Left kidney (tissue), 2 donors: ENCODE measurements around the gene POLR2C. TPM values are rescaled to one million over a fixed set of nuclear protein-coding genes. Genes with fewer than 3 reads are reported as not detected.

Source experiments
- DNase-seq: peaks from one replicate; pipeline ENCODE4 v3.0.0-alpha.2; 2013
- polyA plus RNA-seq: library from polyadenylated mRNA; unstranded; fragments of 120-200 nt; gene quantifications from one replicate; pipeline ENCODE4 v1.2.1, GENCODE V29; 2013; ENCODE audit not compliant: insufficient read length

The POLR2C gene
- polyA plus RNA-seq, 1 donor: 84.3 TPM

DNA sequence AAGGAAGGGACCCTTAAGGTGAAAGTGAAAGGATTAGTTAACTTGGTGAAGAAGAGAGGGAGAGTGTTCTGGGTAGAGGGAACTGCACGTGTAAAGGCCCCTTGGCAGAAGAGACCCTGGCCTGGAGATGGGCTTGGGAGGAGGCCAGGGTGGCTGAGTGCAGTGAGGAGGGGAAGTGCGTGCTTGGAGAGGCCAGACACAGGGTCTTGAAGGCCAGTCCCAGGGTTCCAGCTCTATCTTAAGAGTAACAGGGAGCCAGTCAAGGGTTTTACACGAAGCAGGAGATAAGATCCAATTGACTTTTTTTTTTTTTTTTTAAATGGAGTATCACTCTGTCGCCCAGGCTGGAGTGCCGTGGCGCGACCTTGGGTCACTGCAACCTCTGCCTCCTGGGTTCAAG lies 39.0 kb downstream of the POLR2C start:
- no peak for DNase-seq

DNA sequence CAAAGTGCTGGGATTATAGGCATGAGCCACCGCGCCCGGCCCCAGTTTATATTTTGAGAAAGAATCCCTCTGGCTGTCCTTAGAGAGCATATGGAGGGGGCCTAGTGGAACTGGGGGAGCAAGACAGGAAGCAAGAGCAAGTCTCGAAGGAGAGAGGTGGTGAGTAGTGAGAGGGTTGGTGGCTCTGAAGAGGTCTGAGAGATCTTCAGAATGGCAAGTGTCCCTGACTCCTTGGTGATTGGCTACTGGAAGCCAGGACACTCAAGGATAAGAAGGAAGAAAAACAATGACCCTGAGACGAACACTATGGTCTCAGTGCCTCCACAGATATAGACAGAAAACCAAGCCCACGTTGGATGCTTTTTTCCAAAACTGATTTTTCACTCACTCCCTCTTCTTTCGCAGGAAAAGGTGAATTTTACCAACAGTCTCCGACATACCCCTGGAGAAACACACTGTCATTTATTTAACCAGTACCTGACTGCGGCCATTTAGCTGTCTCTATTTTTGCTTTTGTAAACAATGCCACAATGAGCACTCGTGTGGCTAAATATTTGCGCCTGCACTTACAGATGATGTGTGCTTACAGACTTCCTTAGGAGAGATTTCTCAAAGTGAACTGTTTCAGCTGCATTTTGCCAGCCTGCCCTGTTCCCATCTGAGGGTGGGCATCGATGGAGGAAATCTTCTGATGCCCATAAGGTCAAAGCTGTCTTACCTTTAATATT lies 39.7 kb downstream of the POLR2C start:
- DNase-seq: no peak

DNA sequence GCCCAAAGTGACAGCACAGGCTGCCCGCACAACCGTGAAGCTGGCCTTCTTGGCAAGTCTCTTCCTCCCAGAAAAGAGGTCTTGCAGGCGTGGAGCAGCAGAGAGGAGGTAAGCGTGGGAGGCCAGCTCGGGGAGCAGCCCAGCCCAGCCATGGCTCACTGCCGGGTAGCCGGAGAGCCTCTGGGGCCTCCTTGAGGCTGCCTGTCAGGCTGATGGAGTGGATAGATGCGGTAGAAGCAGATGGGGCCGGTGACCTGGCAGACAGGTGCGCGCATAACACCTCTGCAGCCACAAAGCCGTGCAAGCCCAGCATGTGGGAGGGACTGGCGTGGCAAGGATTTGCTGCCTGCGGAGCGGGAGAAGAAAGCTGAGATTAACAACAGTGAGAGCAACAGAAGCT lies 40.9 kb downstream of the POLR2C start:
- no peak for DNase-seq

DNA sequence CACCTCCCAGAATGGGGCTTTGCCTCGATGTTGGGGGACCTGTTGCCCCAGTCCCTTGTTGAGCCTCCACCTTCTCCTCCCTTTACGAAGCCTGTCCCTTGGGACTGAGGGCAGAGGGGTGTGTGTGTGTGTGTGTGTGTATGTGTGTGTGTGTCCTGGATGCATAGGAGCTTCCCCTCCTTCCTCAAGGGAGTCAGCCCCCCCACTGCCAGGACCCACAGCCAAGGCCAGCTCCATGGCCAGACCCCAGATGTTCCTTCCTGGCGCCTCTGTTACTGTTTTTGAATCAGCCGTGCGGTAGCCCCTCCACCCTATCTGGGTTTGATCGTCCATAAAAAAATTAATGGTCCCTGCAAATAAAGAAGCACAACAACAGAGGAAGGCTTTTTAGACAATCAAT lies 41.5 kb downstream of the POLR2C start:
- DNase-seq: no peak

DNA sequence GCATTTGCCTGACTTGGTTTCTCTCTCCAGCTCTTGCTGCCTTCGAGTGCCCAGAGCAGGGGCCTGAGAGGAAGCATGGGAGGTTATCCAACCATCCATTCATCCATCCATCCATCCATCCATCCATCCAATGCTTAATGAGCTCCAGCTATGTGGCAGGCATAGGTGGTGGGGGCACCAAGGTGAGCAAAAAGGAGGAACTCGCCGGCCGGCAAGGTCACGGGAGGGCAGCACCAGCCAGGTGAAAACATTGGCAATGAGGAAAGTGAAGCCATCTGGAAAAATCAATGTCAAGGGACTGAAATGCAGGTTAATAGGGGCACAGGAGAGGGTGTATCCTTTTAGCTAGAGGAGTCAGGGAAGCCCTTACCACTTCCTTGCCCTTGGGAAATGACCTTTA lies 42.0 kb downstream of the POLR2C start:
- DNase-seq: no peak

DNA sequence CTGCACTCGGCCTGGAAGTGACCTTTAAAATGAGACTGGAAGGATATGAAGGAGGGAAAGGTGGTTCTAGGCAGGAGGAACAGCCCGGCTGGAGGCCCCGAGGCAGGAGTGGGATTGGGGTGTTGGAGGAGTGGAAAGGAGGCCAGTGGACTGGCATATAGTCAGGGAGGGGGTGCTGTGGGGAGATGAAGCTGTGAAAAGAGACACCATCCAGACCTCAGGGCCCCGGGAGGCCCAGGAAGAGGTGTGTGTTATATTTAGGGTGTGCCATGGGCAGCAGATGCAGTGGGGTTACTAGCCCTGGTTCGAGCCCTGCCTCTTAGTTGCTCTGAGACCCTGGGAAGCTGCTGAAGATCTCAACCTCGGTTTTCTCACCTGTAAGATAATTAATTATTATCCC lies 42.7 kb downstream of the POLR2C start:
- DNase-seq: no peak

DNA sequence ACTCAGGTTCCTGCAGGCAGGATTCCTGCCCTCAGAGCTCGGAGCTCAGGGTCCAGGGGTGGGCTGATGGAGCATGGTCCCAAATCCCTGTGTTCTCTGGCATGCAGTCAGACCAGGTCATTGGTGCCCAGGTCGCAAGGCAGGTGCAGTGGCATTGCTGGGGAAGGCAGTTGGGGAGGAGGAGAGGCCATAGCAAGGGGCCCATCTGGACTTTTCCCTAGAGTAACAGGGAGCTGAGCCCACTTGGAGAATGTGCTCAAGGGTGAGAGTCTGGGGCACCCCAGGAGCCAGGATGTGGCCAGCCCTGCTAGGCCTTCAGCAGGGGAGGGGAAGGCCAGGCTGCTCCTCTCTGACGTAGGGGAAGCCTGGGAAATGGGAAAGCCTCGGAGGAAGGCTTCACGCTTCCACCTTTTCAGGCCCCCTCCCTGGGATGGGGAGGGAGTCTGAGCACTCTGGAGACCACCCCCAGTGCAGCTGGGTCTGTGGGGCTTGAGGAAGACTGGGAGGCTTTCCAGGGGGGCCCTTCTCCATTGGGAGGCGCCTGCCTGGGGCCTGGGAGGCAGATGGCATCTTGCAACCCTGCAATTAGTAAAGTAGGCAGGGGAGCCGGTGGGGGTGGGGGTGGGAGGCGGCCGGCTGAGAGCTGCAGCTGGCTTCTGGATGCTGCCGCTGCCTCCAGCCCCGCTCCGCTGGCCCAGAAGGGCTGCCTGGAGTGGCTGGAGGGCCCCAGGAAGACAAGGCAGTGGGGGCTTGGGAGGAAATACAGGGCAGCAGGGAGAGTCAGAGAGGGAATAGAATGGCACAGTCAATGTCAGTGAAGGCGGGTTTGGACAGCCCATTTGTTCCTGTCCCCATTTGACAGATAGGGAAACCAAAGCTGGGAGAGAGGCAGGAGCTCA lies 44.9 kb downstream of the POLR2C start:
- DNase-seq: no peak

DNA sequence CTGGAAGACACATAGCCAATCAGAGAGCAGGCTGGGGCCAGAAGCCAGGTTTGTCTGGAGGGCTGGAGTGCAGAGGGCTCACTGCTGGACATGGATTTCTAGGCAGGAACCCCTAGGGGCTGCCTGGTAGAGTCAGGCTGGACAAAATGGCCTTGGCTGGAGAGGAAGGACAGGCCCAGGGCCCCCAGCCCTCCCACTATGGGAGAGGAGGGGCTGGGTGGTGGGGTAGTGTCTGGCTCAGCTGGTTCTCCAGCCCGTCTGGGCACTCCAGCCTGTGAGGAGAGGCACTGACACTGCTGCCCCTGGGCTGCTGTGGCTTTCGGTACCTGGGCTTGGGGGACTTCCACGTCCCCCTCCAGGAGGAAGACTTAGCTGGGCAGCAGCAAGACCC lies 45.6 kb downstream of the POLR2C start:
- DNase-seq: no peak

DNA sequence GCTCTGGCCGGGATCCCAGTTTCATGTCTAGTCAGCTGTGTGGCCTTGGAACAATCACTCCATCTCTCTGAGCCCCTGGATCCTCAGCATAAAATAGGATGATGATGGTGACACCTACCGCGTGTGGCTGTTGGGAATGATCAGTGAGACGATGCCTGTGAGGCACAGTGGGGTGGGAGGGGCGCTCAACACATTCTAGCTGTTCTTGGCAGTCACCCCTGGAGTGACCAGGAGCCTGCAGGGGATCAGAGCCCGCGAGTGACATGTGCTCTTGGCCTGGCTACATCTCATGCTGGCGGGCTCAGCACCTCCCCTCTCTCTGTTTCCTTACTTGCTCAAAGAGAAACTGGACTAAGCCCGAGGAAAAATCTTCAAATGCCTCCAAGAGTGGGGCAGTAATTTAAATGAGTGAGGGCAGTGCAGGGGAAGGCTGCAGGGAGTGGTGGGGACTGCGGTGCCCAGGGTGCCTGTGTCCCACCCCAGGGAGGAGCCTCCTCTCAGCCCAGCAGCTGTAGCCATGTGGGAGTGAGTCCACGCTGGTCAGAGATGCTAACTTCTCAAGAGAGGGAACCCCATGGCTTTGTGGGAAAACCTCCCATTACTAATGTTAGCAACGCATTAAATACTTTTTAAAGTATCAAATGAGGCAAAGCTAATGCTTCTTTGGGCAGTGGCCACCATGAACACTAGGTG lies 46.9 kb downstream of the POLR2C start:
- no peak for DNase-seq

DNA sequence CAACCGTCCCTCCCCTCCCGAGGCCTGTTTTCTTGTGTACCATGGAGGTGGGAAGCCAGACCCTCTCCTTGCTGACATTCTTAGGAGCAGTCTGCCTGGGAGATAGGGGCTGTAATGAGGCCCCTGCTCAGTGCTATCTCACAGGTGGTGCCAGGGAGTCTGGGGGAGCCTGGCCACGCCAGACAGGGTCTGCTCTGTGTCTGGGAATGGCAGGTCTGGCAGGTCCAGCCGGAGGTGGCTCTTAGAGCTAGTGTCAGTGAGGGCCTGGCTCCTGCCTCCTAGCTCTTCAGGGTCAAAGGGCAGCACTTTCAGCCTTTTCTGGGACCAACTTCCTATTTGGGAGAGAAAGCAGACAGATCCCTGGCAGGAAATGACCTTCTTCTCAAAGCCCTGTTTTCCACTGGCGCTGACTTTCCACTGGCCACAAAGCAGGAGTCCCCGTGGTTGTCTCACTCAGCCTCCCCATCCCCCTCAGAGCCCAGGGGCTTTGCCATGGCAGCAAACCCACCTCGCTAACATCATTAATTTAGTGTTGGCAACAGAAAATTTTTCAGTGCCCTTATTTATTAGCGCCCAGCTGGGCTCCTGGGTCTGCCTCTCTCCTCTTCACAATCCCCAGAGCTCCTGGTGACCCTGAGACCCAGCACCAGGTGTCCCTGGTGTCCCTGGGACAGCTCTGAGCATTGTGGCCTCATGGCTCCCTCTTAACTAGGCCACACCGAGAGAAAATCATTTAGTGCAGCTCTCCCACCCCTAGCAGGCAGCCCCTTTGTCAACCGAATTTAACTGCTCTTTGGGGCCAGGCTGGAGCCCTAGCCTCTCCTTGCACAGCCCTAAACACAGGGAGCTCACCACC lies 47.8 kb downstream of the POLR2C start:
- DNase-seq: no peak

DNA sequence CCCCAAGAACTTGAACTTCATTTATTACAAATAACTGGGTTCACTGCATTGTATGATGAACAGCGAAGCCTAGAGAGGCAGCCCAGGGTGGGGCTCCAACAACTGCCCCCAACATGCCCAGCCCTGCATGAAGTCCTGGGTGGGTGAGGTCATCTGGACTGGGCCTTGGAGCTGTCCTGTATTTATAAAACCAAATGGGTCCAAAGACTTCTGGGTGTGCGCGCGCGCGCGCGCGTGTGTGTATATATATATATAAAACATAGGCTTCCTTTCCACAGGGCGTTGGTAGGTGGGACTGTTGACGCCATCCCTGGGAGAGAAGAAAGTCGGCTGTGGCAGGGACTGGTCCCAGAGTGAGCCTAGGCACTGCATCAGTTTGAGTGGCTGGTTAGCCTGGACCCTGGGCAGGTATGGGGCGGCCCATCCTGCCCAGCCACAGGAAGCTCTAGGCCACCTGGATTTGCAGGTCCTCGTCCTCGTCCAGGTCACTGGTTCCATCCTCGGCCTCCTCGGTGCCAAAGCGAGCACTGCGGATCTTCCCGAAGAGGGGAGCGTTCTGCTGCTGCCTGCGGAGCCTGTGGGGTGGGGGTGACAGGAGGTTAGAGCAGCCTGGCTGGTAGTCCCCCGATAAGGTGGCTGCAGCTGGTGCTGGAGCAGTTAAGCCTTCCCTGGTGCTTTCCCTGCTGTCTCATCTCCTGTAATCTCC lies 50.0 kb downstream of the POLR2C start:
- DNase-seq: no peak

DNA sequence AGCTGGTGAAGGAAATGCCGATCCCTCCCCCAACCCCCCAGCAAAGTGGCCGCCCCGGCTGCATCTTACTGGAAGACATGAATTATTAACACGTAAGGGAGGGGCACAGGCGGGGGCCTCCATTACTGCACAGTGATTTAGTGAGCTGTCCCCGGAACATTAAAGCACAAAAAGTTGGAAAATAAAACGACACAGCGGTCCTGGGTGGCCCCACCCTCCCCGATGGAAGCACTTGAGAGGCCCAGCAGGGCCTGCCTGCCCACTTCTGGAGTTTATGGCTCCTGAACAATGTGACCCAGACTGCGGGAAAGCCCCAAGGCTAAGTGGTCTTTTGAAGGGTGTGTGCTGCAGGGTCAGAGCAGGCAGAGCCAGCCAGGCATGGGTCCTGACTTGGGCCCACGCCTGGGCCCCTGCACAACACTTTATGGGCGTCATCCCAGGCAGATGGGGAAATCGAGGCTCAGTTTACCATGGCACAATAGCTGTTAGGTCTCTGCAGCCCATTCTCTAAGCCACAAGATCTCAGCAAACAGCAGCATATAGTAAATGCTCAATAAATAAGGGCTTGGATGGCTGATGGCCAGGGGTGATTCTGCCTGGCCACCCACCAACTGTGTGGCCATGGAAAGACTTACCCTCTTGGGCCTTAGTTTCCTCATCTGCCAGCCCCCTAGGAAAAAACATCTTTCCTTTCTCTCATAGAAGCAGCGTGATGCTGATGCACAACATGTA lies 51.1 kb downstream of the POLR2C start:
- DNase-seq: peak; percentile 87

DNA sequence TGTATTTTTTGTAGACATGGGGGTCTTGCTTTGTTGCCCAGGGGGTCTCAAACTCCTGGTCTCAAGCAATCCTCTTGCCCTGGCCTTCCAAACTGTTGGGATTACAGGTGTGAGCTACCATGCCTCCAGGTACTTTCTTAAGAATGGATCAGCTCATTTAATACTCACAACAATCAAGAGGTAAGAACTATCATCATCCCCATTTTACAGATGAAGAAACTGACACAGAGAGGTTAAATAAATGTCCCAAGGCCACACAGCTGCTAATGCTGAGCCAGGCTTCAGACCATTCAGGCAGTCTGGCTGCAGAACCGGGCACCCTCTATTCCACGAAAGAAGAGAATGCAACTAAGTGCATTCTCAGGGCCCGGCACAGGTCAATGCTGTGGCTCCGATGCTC lies 51.9 kb downstream of the POLR2C start:
- no peak for DNase-seq

DNA sequence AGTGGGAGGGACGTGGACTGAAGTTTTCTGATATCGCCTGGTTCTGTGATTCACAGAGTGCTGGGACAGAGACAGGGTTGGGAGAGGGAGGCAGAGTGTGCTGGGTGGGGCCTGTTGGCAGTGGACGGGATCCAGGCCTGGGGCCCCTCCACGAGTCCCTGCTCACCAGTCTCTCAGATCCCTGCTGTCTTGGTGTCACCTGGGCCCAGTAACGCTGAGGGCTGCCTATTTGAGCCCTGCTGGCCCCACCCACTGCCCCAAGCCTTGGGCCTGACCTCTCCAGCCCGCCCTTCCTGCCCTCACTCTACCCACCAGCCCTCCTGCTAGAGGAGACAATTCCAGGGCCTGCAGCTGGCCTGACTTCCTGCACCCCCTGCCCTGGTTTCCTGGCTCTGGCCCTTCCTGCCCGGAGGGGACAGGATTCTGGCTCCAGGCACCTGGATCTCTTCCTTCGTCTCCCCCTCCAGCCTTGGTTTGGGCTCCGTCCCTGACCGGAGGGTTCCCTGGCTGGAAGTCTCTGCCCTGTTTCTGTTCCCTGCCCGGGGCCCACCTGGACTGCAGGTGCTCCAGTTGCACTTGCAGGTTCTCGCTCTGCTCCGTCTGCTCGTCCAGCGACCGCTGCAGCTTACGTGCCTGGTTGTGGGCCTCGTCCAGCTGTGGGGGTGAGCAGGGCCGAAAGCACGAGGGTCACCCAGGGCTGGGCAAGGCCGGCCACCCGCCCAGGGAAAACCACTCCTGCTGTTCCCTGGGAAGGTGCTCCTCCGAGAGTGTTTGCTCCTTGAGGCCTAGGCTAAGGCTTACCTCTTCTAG lies 52.5 kb downstream of the POLR2C start:
- no peak for DNase-seq

DNA sequence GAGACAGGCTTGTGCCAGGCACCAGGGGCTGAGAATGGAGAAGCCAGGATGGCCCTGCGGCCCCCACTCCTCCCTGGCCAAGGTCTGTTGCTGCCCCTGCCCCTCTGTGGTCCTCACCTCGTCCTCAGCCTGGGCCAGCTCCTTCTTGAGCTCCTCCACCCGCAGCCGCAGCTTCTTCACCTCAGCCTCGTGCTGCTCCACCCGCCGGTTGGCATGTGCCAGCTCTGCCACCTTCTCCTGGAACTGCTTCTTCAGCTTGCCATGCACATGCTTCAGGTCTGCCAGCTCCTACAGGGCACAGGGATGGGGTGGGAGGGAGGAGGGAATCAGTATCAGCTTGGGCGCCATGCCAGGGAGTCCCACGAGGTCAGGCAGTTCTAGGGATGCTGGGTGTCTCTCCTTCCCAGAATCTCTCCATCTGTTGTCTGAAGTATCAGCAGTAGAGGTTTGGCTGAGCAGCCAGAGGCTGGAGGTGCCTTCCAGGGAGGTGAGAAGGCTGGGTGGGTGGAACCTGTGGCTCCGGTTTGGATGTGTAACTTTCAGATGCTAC lies 53.8 kb downstream of the POLR2C start:
- DNase-seq: no peak

DNA sequence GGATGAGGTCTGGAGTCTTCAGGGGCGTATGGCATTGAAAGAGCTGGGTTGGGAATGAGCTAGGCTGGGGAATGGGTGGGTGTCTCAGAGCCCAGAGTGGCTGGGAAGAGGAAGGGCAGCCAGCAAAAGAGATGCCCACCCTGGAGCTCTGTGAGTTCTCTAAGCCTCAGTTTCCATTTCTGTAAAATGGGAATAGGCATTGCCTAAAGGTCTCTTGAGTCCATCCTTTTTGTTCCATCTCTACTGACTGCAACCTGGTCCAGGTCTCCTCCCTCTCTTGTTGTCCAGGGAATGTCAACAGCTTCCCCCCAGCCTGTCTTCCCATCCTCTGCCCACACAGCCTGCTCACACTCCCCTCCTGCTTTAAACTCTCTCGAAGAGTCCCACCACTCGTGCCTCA lies 54.3 kb downstream of the POLR2C start:
- no peak for DNase-seq

DNA sequence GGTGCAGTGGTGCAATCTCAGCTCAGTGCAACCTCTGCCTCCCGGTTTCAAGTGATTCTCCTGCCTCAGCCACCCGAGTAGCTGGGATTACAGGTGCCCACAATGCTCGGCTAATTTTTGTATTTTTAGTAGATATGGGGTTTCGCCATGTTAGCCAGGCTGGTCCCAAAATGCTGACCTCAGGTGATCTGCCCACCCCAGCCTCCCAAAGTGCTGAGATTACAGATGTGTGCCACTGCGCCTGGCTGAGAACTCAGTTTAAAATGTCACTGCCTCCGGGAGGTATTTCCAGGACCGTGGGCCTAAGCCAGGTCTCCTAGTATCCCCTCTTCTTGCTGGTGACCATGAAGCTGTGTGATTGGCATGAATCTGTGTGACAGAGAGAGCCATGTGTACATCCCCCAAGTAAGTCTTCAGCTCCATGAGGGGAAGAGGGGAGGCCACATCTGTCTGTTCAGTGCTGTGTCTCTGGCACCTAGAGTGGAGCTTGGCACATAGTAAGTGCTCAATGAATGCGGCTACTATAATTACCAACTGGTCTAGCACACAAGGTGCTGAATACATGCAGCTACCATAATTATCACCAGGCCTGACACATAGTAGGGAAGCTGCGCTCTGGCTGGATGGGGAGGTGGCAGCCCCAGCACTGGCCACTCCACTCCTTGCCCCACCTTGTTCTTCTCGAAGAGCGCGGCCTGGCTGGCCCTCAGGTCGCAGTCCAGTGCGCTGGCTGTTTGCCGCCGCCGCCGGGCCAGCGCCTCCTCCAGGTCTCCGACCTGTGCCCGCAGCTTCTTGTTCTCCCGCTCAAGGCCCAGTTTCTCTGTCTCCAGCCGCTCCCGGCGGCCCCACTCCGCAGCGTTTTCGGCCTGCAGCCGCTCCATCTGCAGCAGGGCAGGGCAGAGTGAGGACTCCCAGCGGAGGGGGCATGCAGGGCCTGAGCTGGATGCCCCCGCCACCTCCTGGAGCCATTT lies 55.2 kb downstream of the POLR2C start:
- DNase-seq: no peak

DNA sequence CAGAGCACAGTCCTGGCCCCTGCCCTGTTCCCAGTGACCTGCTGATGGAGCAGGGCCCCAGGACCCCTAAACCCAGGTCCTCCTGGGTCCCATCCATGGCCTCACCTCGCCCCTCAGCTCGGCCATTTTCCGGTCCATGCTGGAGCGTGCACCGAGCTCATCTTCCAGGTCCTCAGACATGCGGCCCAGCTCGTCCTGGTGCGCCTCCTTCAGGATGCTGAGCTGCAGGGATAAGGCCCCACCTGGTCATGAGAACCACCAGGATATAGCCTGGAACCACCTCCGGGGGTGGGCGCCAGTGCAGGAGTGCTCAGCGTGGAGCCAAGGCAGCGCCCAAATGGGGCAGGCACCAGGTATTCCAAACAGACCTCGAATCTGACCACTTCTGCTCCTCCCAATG lies 56.0 kb downstream of the POLR2C start:
- no peak for DNase-seq
